Measurements from ENCODE around the gene C3AR1.

GRCh38 chr12:8040791-8041190 lies 25.4 kb downstream of the C3AR1 start:
- TF ChIP-seq POLR2AphosphoS5 (IDR thresholded peaks at IDR 0.05; ENCODE audit: insufficient read depth in 1 of 2, low read depth in 1 of 2) (no peak), CTCF (IDR thresholded peaks at IDR 0.05) (no peak)

Measured in vagina (tissue), 2 donors.